Erythroblast (primary cell): ENCODE data around the gene MFF.

Source experiments
- GATA1 ChIP-seq: IDR thresholded peaks from 2 replicates; pipeline ENCODE4 v1.6.1; 2011; ENCODE audit warnings: low read depth, mild to moderate bottlenecking, control low read depth, low read length, moderate library complexity
- POLR2A ChIP-seq: IDR thresholded peaks from 2 replicates; pipeline ENCODE4 v1.6.1; 2011; ENCODE audit warnings: mild to moderate bottlenecking, low read length

- no peak for TF ChIP-seq POLR2A
- no peak for TF ChIP-seq GATA1
These were observed 81.4 kb downstream of the MFF start for GRCh38 chr2:227406177-227407031.
